Activated T-cell treated with anti-CD3 and anti-CD28 coated beads for 4 hours (primary cell): ENCODE results near the gene POLQ.
"Not testable (repeated sequence)": the region's sequence is repeated elsewhere in the genome, so short reads cannot be mapped to it uniquely, and the experiment has no call there.

Source experiments
- DNase-seq: peaks from one replicate; pipeline ENCODE4 v3.0.0-alpha.2; 2020

POLQ gene

GRCh38 chr3:121411523-121411922 is 134.3 kb downstream of the POLQ start:
- no peak for DNase-seq

- DNase-seq = no peak
These were observed 140.2 kb downstream of the POLQ start for GRCh38 chr3:121405631-121406030.

- DNase-seq = no peak
These were observed 146.0 kb downstream of the POLQ start for GRCh38 chr3:121399820-121400219.

GRCh38 chr3:121398051-121398450 is 147.7 kb downstream of the POLQ start:
- DNase-seq = not testable (repeated sequence)

GRCh38 chr3:121395967-121396366 is 149.8 kb downstream of the POLQ start:
- not testable (repeated sequence) for DNase-seq

GRCh38 chr3:121388308-121388707 is 157.5 kb downstream of the POLQ start:
- not testable (repeated sequence) for DNase-seq
